HEK293 (cell line): Measurements from ENCODE around the gene SUFU.

Experiments
- EGR2 ChIP-seq: fragments of 450-650 bp; formaldehyde crosslinking; IDR thresholded peaks from 2 replicates; pipeline ENCODE4 v1.5.1; 2016; ENCODE audit warnings: low read depth, missing biosample characterization, missing genetic modification characterization
- GLI2 ChIP-seq: fragments of 450-650 bp; formaldehyde crosslinking; IDR thresholded peaks from 2 replicates; pipeline ENCODE4; 2017; ENCODE audit warnings: missing biosample characterization, missing genetic modification characterization, low read depth, borderline replicate concordance
- HOXC10 ChIP-seq: sonication (generic); formaldehyde crosslinking; IDR thresholded peaks from 2 replicates; pipeline ENCODE4 v1.8.1; 2023; ENCODE audit warnings: mild to moderate bottlenecking, missing genetic modification reagents
- YY1 ChIP-seq: fragments of 450-650 bp; formaldehyde crosslinking; IDR thresholded peaks from 2 replicates; pipeline ENCODE4 v1.5.1; 2018; ENCODE audit warnings: missing biosample characterization, missing genetic modification characterization
- ZBTB10 ChIP-seq: fragments of 450-650 bp; formaldehyde crosslinking; IDR thresholded peaks from 2 replicates; pipeline ENCODE4 v1.5.1; 2016; ENCODE audit warnings: missing biosample characterization, missing genetic modification characterization
- ZBTB11 ChIP-seq: fragments of 450-650 bp; formaldehyde crosslinking; conservative IDR thresholded peaks from 2 replicates; pipeline ENCODE4 v1.5.1; 2016; ENCODE audit warnings: low read depth, missing biosample characterization, missing genetic modification characterization
- ZEB2 ChIP-seq: fragments of 450-650 bp; formaldehyde crosslinking; IDR thresholded peaks from 2 replicates; pipeline ENCODE4 v1.5.1; 2016; ENCODE audit warnings: missing biosample characterization, missing genetic modification characterization
- ZFP3 ChIP-seq: fragments of 450-650 bp; formaldehyde crosslinking; IDR thresholded peaks from 2 replicates; pipeline ENCODE4 v1.5.1; 2016; ENCODE audit warnings: low read depth, missing biosample characterization, missing genetic modification characterization
- ZIC2 ChIP-seq: fragments of 450-650 bp; formaldehyde crosslinking; IDR thresholded peaks from 2 replicates; pipeline ENCODE4 v1.5.1; 2016; ENCODE audit warnings: missing biosample characterization, missing genetic modification characterization
- ZNF184 ChIP-seq: fragments of 450-650 bp; IDR thresholded peaks from 2 replicates; pipeline ENCODE4 v1.5.1; 2018; ENCODE audit warnings: missing biosample characterization, mild to moderate bottlenecking, missing genetic modification characterization
- ZNF266 ChIP-seq: fragments of 450-650 bp; formaldehyde crosslinking; IDR thresholded peaks from 2 replicates; pipeline ENCODE4 v1.5.1; 2016; ENCODE audit warnings: missing biosample characterization, missing genetic modification characterization, low read depth
- ZNF341 ChIP-seq: fragments of 450-650 bp; formaldehyde crosslinking; IDR thresholded peaks from 2 replicates; pipeline ENCODE4; 2016; ENCODE audit warnings: low read depth, missing biosample characterization, missing genetic modification characterization
- ZNF404 ChIP-seq: fragments of 450-650 bp; formaldehyde crosslinking; IDR thresholded peaks from 2 replicates; pipeline ENCODE4 v1.5.1; 2017; ENCODE audit warnings: missing biosample characterization, missing genetic modification characterization
- ZNF433 ChIP-seq: fragments of 450-650 bp; formaldehyde crosslinking; IDR thresholded peaks from 2 replicates; pipeline ENCODE4 v1.5.1; 2016; ENCODE audit warnings: missing biosample characterization, missing genetic modification characterization, low read depth
- ZNF449 ChIP-seq: fragments of 450-650 bp; formaldehyde crosslinking; IDR thresholded peaks from 2 replicates; pipeline ENCODE4 v1.5.1; 2017; ENCODE audit warnings: missing biosample characterization, mild to moderate bottlenecking, missing genetic modification characterization, moderate library complexity
- ZNF501 ChIP-seq: fragments of 450-650 bp; formaldehyde crosslinking; IDR thresholded peaks from 2 replicates; pipeline ENCODE4 v1.5.1; 2016; ENCODE audit warnings: missing biosample characterization, missing genetic modification characterization
- ZNF621 ChIP-seq: fragments of 450-650 bp; formaldehyde crosslinking; IDR thresholded peaks from 2 replicates; pipeline ENCODE4 v1.5.1; 2017; ENCODE audit warnings: missing biosample characterization, missing genetic modification characterization
- ZNF658 ChIP-seq: fragments of 450-650 bp; formaldehyde crosslinking; IDR thresholded peaks from 2 replicates; pipeline ENCODE4; 2016; ENCODE audit warnings: missing biosample characterization, missing genetic modification characterization
- ZNF677 ChIP-seq: fragments of 450-650 bp; IDR thresholded peaks from 2 replicates; pipeline ENCODE4 v1.5.0; 2018; ENCODE audit warnings: missing biosample characterization, mild to moderate bottlenecking, missing genetic modification characterization, moderate library complexity
- ZNF704 ChIP-seq: fragments of 450-650 bp; formaldehyde crosslinking; IDR thresholded peaks from 2 replicates; pipeline ENCODE4 v1.5.1; 2016; ENCODE audit warnings: missing biosample characterization, missing genetic modification characterization
- ZNF768 ChIP-seq: fragments of 450-650 bp; formaldehyde crosslinking; IDR thresholded peaks from 2 replicates; pipeline ENCODE4 v1.5.1; 2018; ENCODE audit warnings: missing biosample characterization, mild to moderate bottlenecking, missing genetic modification characterization
- ZNF843 ChIP-seq: fragments of 450-650 bp; formaldehyde crosslinking; IDR thresholded peaks from 2 replicates; pipeline ENCODE4 v1.5.1; 2016; ENCODE audit warnings: missing biosample characterization, missing genetic modification characterization
- ZSCAN16 ChIP-seq: fragments of 450-650 bp; formaldehyde crosslinking; IDR thresholded peaks from 2 replicates; pipeline ENCODE4 v1.5.1; 2016; ENCODE audit warnings: missing biosample characterization, missing genetic modification characterization
- ZXDB ChIP-seq: fragments of 450-650 bp; formaldehyde crosslinking; IDR thresholded peaks from 2 replicates; pipeline ENCODE4 v1.5.1; 2016; ENCODE audit warnings: missing biosample characterization, missing genetic modification characterization
- TF ChIP-seq, protein P1 (sequence below): fragments of 450-650 bp; formaldehyde crosslinking; IDR thresholded peaks from 2 replicates; pipeline ENCODE4 v1.5.1; 2016; ENCODE audit warnings: missing biosample characterization, missing genetic modification characterization, borderline replicate concordance
- TF ChIP-seq, protein P2 (sequence below): fragments of 450-650 bp; formaldehyde crosslinking; IDR thresholded peaks from 2 replicates; pipeline ENCODE4 v1.5.1; 2017; ENCODE audit warnings: missing biosample characterization, missing genetic modification characterization

Gene SUFU

GRCh38 chr10:102660888-102661657 is 157.3 kb downstream of the SUFU start (continued):
- TF ChIP-seq ZNF677 (tag by site-specific recombination), result no peak
- no peak for TF ChIP-seq ZNF843
- no peak for TF ChIP-seq GLI2 (tag by site-specific recombination)
- no peak for TF ChIP-seq ZSCAN16
- no peak for TF ChIP-seq YY1 (tag by site-specific recombination)
- TF ChIP-seq, protein P1, sequence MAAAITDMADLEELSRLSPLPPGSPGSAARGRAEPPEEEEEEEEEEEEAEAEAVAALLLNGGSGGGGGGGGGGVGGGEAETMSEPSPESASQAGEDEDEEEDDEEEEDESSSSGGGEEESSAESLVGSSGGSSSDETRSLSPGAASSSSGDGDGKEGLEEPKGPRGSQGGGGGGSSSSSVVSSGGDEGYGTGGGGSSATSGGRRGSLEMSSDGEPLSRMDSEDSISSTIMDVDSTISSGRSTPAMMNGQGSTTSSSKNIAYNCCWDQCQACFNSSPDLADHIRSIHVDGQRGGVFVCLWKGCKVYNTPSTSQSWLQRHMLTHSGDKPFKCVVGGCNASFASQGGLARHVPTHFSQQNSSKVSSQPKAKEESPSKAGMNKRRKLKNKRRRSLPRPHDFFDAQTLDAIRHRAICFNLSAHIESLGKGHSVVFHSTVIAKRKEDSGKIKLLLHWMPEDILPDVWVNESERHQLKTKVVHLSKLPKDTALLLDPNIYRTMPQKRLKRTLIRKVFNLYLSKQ (tag by site-specific recombination), result no peak
- no peak for TF ChIP-seq ZXDB (tag by site-specific recombination)
- TF ChIP-seq ZNF768 (tag by site-specific recombination), result no peak
- TF ChIP-seq ZNF266, result no peak
- TF ChIP-seq, protein P2, sequence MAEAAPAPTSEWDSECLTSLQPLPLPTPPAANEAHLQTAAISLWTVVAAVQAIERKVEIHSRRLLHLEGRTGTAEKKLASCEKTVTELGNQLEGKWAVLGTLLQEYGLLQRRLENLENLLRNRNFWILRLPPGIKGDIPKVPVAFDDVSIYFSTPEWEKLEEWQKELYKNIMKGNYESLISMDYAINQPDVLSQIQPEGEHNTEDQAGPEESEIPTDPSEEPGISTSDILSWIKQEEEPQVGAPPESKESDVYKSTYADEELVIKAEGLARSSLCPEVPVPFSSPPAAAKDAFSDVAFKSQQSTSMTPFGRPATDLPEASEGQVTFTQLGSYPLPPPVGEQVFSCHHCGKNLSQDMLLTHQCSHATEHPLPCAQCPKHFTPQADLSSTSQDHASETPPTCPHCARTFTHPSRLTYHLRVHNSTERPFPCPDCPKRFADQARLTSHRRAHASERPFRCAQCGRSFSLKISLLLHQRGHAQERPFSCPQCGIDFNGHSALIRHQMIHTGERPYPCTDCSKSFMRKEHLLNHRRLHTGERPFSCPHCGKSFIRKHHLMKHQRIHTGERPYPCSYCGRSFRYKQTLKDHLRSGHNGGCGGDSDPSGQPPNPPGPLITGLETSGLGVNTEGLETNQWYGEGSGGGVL (tag by site-specific recombination), result no peak
- TF ChIP-seq ZIC2, result peak; percentile 76; the same call in 1 of the 2 replicates
- TF ChIP-seq ZNF501 (tag by site-specific recombination), result no peak
- TF ChIP-seq ZBTB10 (tag by site-specific recombination), result no peak
- no peak for TF ChIP-seq ZNF184
- no peak for TF ChIP-seq ZFP3
- TF ChIP-seq HOXC10, result no peak
- TF ChIP-seq ZNF433 (tag by site-specific recombination), result no peak
- no peak for TF ChIP-seq ZNF404 (tag by site-specific recombination)
- no peak for TF ChIP-seq ZNF704 (tag by site-specific recombination)
- no peak for TF ChIP-seq ZEB2 (tag by site-specific recombination)
- TF ChIP-seq ZNF658, result no peak
- peak; percentile 66; the same call in 1 of the 2 replicates for TF ChIP-seq EGR2 (tag by site-specific recombination)
- TF ChIP-seq ZNF449, result no peak
- peak; percentile 93 for TF ChIP-seq ZNF341
- TF ChIP-seq ZNF621 (tag by site-specific recombination), result no peak
- no peak for TF ChIP-seq ZBTB11 (tag by site-specific recombination)
- TF ChIP-seq, all 188 proteins: peak for 14
